ENCODE measurements around the gene CABCOCO1.

Gene CABCOCO1

DNA sequence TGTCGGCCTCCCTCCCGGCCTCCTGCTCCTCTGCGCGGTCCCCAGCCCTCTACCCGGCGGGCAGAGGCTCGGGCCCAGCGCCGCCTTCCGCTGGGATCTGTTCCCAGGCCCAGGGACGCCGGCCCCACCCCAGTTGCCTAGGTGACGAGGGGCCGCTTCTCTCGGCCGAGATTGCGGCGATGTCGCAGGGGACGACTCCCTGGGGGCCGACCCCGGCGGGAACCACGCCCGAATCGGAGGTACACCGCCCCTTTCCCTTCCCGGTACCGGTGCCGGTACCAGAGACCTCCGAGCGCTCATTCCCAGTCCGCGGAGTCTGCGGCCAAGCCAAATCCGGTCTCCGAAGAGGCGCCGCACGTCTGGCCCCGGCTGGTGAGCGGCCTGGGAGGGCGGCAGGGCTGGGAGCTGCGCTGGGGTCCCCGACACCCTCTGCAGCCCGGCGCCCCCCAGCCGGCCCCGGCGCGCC lies at the start of gene CABCOCO1:
Gene CABCOCO1 (plus strand): TSS at position 136 of the 466 bp plus-strand sequence. CDS start 44 bp downstream, at position 180.
- DNase-seq (ENCODE audit: low read depth) = no peak

DNA sequence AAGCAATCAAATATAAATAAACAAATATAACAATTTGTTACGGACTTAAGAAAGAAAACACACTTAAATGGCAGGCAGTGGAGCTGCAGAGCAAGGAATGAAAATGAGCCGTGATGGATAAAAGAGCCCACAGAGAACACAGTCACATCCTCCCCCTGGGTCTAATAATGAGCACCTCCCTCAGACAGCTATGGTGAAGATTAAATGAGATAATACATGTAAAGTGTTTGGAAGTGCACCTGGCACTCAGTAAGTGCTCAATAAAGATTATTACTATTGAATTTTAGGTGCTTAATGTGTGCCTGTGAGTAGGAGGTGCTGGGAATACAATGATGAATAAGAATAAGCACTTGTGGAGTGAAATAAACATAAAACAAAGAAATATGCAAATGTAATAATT lies 49.1 kb upstream of the CABCOCO1 start:
- no peak for DNase-seq (ENCODE audit: low read depth)

GRCh38 chr10:61616611-61617010 lies 46.1 kb upstream of the CABCOCO1 start:
- DNase-seq (ENCODE audit: low read depth) = no peak

- no peak for DNase-seq (ENCODE audit: low read depth)
Observed at GRCh38 chr10:61617180-61617579, 45.5 kb upstream of the CABCOCO1 start.

DNA sequence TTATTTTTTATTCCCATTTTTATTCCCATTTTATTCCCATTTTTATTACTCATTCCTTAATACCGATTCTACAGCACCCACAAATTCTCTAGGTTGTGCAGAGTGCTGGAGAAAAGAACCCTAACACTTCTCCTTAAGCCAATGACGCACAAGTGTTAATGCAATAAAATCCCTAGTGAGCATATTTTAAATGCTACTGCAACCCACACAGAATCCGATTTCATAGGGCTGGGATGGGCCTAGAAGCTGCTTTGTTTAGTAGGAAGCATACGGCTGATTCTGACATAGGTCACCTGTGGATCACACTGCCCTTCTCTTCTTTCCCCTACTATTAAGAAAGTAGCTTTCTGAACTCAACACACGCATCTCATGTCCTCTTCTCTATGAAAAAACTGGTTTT lies 45.1 kb upstream of the CABCOCO1 start:
- DNase-seq (ENCODE audit: low read depth) = no peak

GRCh38 chr10:61618388-61618961 lies 44.3 kb upstream of the CABCOCO1 start:
- DNase-seq (ENCODE audit: low read depth) = no peak

DNA sequence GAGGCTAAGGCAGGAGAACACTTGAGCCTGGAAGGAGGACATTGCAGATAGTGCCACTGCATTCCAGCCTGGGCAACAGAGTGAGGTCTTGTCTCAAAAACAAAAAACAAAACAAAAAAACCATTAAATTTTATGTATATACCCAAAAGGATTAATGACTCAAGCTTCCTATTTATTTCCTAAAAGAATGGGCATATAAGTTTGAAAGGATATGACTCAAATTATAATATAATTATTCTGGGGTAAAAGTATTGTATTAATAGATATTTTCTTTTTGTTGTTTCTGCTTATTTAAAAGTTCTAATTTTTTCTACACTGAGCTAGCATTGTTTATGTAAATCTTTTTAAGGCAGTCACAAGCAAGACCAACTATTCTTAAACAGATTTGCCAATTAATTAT lies 42.2 kb upstream of the CABCOCO1 start:
- no peak for DNase-seq (ENCODE audit: low read depth)

- no peak for DNase-seq (ENCODE audit: low read depth)
Observed at GRCh38 chr10:61621605-61622051, 41.1 kb upstream of the CABCOCO1 start.

DNA sequence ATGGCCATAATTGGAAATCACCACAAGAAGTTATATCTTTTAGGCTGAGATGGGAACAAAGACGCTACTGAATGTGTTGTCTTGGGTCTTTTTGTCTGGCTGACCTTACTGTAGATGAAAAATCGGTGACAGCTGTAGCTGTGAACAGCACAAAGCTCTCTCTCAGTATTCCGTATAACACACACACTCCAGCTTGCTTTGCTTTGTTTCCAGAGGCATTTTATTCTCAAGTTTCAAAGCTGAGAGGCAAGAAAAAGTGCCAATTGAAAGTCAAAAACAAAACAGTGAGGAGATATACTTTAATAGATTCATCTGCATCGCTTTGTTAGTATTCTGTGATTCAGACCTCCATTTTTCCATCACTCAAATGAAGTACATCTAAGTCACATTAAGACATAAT lies 39.6 kb upstream of the CABCOCO1 start:
- DNase-seq (ENCODE audit: low read depth) = no peak

GRCh38 chr10:61626209-61626608 lies 36.5 kb upstream of the CABCOCO1 start:
- no peak for DNase-seq (ENCODE audit: low read depth)

DNA sequence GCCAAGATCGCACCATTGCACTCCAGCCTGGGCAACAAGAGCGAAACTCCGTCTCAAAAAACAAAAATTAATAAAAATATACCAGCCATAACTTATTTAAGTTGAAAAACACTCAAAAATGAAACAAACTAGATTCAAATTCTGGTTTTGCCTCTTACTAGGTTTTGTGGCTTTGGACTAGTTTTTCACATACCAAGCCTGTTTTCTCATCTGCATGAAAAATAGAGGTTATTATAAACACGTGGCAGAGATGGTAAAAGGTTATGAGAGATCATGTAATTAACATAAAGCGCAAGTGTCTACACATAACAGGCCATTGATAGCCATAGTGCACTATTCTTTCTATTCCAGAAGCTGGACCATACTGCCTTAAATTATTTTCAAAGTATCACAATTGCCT lies 35.5 kb upstream of the CABCOCO1 start:
- no peak for DNase-seq (ENCODE audit: low read depth)

GRCh38 chr10:61628151-61628874 lies 34.4 kb upstream of the CABCOCO1 start:
- DNase-seq (ENCODE audit: low read depth) = no peak

DNA sequence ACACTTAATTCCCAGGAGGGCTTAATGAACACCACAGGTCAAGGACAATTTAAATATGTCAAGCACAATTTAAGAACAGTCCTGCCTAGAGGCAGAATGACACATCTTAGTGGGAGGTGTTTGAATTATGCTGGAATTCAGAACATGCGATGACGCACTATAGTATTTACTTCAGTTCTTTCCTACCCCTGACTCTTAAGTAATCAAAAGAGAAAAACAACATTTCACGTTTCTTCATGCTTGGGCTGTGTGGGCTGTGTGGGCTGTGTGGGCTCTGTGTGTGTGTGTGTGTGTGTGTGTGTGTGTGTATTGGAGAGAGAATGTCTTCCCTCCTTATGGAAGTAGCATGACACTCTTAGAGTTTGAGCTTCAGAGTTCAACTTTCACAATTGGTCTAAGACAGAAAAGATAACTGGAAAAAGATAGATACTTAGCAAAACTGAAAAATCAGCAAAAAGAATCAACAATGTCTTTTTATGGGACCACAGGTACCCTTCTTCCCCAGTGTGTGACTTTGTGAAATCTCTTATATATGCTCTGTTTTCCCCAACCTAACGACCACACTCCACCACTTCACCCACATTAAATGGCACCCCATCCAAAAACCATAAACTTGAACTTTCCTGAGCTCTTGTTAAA lies 33.7 kb upstream of the CABCOCO1 start:
- DNase-seq (ENCODE audit: low read depth) = no peak

- DNase-seq (ENCODE audit: low read depth) = no peak
Observed at GRCh38 chr10:61629576-61629975, 33.2 kb upstream of the CABCOCO1 start.

DNA sequence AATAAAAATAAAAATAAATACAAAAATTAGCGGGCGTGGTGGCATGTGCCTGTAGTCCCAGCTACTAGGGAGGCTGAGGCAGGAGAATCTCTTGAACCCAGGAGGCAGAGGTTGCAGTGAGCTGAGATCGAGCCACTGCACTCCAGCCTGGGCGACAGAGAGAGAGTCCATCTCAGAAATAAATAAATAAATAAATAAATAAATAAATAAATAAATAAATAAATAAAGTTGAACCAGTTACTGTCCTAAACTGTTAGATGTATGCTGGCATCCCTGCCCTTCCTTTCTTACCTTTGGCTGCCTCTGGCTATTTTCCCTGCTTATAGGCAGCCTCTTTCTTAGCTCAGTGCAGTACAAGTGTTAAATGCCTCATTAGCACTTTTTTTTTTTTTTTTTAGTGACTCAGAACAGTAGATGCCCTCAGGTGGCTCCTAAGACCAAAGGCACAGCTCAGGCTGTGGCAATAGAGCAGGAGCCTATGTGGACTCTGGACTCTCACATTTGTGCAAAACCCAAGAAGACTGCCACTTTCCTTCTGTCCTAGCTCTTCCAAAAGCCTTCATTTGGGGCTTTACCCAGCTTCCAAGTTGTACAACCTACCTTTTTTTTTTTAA lies 30.6 kb upstream of the CABCOCO1 start:
- no peak for DNase-seq (ENCODE audit: low read depth)

DNA sequence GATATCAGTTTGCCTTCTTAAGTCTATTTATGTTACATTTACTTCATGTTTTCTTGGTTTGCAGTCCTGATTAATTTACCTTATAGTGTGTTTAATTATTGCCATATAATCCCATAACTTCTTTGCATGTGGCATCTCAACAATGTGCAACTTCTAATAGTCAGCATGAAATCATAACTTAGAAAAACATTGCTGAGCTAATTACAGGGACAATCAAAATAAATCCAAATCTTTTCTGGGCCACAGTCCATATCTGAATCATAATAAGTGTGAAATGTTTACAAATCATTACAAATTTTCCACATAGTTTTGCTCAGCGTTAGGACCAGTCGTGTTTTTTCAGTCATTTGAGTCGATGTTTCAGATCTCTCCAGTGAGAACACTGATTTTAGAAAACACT lies 29.1 kb upstream of the CABCOCO1 start:
- DNase-seq (ENCODE audit: low read depth) = no peak

- DNase-seq (ENCODE audit: low read depth) = no peak
Observed at GRCh38 chr10:61634746-61635145, 28.0 kb upstream of the CABCOCO1 start.

- DNase-seq (ENCODE audit: low read depth) = no peak
Observed at GRCh38 chr10:61635471-61635870, 27.3 kb upstream of the CABCOCO1 start.

DNA sequence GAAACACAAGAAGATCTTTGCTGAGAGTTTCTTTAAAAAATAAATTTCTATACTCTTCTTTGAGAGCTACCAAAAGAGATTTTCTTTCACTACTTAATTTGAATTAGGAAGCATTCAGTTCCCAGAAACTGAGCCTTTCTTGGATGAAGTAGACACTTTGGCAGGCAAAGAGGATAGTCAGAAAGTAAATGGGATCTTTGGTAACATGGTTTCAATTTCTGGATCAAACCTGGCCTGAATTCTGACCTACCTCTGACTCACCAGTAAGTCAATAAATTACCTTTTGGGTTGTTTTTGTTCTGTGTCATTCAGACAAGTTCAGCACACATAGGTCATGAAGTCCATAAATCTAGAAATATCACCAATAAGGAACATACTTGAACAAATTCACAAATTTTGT lies 26.8 kb upstream of the CABCOCO1 start:
- no peak for DNase-seq (ENCODE audit: low read depth)

DNA sequence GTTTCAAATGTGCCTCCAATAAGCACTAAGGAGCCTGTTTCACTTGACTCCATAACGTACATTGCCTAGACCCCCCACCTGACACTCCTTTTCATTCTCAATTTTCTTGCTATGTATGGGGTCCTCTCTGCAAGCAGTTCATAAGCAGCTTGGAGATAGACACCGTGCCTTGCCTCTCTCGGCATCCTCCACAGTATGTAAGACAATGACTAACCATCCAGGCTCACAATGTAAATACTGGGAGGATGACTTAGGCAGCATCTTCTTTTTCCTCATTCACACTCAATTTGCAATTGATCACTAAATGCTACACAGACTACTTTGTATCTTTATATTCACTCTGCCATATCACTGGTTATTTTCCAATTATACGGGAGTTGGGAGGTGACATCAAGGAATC lies 22.8 kb upstream of the CABCOCO1 start:
- DNase-seq (ENCODE audit: low read depth) = no peak

- DNase-seq (ENCODE audit: low read depth) = no peak
Observed at GRCh38 chr10:61640856-61641255, 21.9 kb upstream of the CABCOCO1 start.

- no peak for DNase-seq (ENCODE audit: low read depth)
Observed at GRCh38 chr10:61642150-61642571, 20.6 kb upstream of the CABCOCO1 start.

- DNase-seq (ENCODE audit: low read depth) = no peak
Observed at GRCh38 chr10:61642676-61643075, 20.1 kb upstream of the CABCOCO1 start.

Measured in T-helper 22 cell (primary cell).